ENCODE results near the gene KRT75. TPM values are rescaled to one million over a fixed set of nuclear protein-coding genes. Genes with fewer than 3 reads are reported as not detected.
A peak's percentile ranks its signal among the peaks of the same experiment; 100 is the strongest.

KRT75 gene
- total RNA-seq, 1 experiment from 2014 or later: not detected

DNA sequence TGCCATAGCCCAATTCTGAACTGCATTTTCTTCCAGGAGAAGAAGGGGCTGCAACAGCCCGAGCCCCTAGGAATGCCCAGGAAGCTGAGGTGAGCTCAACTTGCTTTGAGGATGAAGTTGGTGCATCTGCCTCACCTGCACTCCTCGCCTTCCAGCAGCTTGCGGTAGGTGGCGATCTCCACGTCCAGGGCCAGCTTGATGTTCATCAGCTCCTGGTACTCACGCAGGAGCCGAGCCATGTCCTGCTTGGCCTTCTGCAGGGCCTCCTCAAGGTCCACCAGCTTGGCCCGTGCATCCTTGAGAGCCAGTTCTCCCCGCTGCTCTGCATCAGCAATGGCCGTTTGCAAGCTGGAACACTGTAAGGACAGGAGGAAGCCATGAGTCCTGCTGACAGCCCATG, 6.0 kb downstream of the KRT75 start:
- no TSS peak for BruUV-seq (replicated peaks)
- no peak overlapping the region for H3K27ac Mint-ChIP-seq (ENCODE audit: low read depth, unreplicated experiment)
- peaks cover 42% of the 10 kb centered on the region for H3K27me3 Mint-ChIP-seq (ENCODE audit: insufficient read depth, unreplicated experiment)
- ChIA-PET CTCF (interaction anchor here (0.5 to 2.0 kb wide), 3 partner anchors 48 to 183 kb away, joined by 3 to 13 read pairs (median 3); no protein-coding TSS in a partner anchor), POLR2A (interaction anchor here (1.3 to 1.8 kb wide), 2 partner anchors 11 to 84 kb away, joined by 3 to 4 read pairs; no protein-coding TSS in a partner anchor)
- no peaks in the 10 kb centered on the region for H3K36me3 Mint-ChIP-seq (ENCODE audit: insufficient read depth, unreplicated experiment)
- H3K4me3 Mint-ChIP-seq (ENCODE audit: unreplicated experiment): no peak overlapping the region
- intact Hi-C loops (cut with micrococcal nuclease): no loop called here
- no peaks in the 10 kb centered on the region for H3K4me1 Mint-ChIP-seq (ENCODE audit: insufficient read depth, unreplicated experiment)
- no peak for DNase-seq (ENCODE audit: unreplicated experiment)
- TF ChIP-seq, protein P1, sequence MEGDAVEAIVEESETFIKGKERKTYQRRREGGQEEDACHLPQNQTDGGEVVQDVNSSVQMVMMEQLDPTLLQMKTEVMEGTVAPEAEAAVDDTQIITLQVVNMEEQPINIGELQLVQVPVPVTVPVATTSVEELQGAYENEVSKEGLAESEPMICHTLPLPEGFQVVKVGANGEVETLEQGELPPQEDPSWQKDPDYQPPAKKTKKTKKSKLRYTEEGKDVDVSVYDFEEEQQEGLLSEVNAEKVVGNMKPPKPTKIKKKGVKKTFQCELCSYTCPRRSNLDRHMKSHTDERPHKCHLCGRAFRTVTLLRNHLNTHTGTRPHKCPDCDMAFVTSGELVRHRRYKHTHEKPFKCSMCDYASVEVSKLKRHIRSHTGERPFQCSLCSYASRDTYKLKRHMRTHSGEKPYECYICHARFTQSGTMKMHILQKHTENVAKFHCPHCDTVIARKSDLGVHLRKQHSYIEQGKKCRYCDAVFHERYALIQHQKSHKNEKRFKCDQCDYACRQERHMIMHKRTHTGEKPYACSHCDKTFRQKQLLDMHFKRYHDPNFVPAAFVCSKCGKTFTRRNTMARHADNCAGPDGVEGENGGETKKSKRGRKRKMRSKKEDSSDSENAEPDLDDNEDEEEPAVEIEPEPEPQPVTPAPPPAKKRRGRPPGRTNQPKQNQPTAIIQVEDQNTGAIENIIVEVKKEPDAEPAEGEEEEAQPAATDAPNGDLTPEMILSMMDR (IDR thresholded peaks at IDR 0.05; ENCODE audit: unreplicated experiment): no peak
- H3K9me3 Mint-ChIP-seq (ENCODE audit: unreplicated experiment): no peaks in the 10 kb centered on the region

- peaks cover 32% of the 10 kb centered on the region for H3K27me3 Mint-ChIP-seq (ENCODE audit: insufficient read depth, unreplicated experiment)
- POLR2A ChIA-PET: interaction anchor here (1.1 to 1.3 kb wide), 3 partner anchors 8 to 93 kb away, joined by 3 to 4 read pairs (median 3); partner anchors contain the start of gene KRT5
- TF ChIP-seq, protein P1 (IDR thresholded peaks at IDR 0.05; ENCODE audit: unreplicated experiment): no peak
- H3K36me3 Mint-ChIP-seq (ENCODE audit: insufficient read depth, unreplicated experiment): no peaks in the 10 kb centered on the region
- H3K9me3 Mint-ChIP-seq (ENCODE audit: unreplicated experiment): no peaks in the 10 kb centered on the region
- DNase-seq (ENCODE audit: unreplicated experiment): peak; percentile 35
- no peak overlapping the region for H3K4me3 Mint-ChIP-seq (ENCODE audit: unreplicated experiment)
- H3K27ac Mint-ChIP-seq (ENCODE audit: low read depth, unreplicated experiment): no peak overlapping the region
- BruUV-seq (replicated peaks): no TSS peak
- H3K4me1 Mint-ChIP-seq (ENCODE audit: insufficient read depth, unreplicated experiment): no peaks in the 10 kb centered on the region
- CTCF ChIA-PET: interaction anchor here (0.7 to 2.0 kb wide), 4 partner anchors 8 to 269 kb away, joined by 3 to 13 read pairs (median 3); no protein-coding TSS in a partner anchor
- intact Hi-C loops (cut with micrococcal nuclease): no loop called here
These were observed 7.1 kb downstream of the KRT75 start for GRCh38 chr12:52427083-52427482.

DNA sequence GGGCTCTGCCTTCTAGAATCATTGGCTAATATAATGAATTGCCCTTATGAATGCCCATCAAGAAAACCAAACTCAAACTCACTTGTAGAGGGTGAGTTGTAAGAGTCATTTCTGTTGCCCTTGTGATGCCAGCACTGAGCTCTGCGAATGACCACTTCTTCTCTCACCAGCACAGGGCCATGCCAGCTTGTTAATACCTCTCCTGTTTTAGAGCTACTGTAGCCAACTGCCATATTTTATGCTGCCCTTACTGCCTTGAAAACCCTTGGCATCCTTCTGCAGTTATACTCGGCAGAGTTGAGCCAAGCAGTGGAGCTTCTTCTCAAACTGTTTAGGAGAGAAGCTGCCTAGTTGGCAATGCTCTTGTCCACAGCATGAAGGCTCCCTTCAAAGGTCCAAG, 8.1 kb downstream of the KRT75 start:
- intact Hi-C loops (cut with micrococcal nuclease): no loop called here
- Mint-ChIP-seq H3K9me3 (ENCODE audit: unreplicated experiment) (no peaks in the 10 kb centered on the region), H3K4me3 (ENCODE audit: unreplicated experiment) (no peak overlapping the region), H3K36me3 (ENCODE audit: insufficient read depth, unreplicated experiment) (no peaks in the 10 kb centered on the region), H3K27ac (ENCODE audit: low read depth, unreplicated experiment) (no peak overlapping the region), H3K4me1 (ENCODE audit: insufficient read depth, unreplicated experiment) (no peaks in the 10 kb centered on the region), H3K27me3 (ENCODE audit: insufficient read depth, unreplicated experiment) (peaks cover 23% of the 10 kb centered on the region)
- BruUV-seq (replicated peaks): no TSS peak
- TF ChIP-seq, protein P1 (IDR thresholded peaks at IDR 0.05; ENCODE audit: unreplicated experiment): no peak
- no peak for DNase-seq (ENCODE audit: unreplicated experiment)
- CTCF ChIA-PET: interaction anchor here (1.0 to 1.1 kb wide), 2 partner anchors 14 to 54 kb away, joined by 3 read pairs; no protein-coding TSS in a partner anchor
- POLR2A ChIA-PET: no interaction called here

DNA sequence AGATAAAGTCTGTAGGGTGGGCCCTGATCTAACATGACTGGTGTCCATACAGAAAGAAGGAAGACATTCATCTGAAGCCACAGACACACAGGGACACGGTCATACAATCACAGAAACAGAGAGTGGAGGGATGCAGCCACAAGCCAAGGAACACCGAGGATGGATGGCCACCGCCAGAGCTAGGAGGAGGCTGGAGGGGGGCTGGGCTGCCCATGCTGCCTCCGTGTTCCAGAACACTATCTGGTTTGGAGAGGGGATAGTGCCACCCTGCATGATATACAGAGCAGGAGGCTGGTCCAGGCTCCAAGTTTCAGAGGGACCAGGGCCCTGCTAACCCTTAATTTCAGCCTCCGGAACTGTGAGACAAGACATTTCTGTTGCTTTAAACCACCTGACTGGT, 8.7 kb downstream of the KRT75 start:
- Mint-ChIP-seq H3K27ac (ENCODE audit: low read depth, unreplicated experiment) (no peak overlapping the region), H3K9me3 (ENCODE audit: unreplicated experiment) (no peaks in the 10 kb centered on the region), H3K4me3 (ENCODE audit: unreplicated experiment) (no peak overlapping the region), H3K4me1 (ENCODE audit: insufficient read depth, unreplicated experiment) (no peaks in the 10 kb centered on the region), H3K36me3 (ENCODE audit: insufficient read depth, unreplicated experiment) (no peaks in the 10 kb centered on the region), H3K27me3 (ENCODE audit: insufficient read depth, unreplicated experiment) (peaks cover 17% of the 10 kb centered on the region)
- POLR2A ChIA-PET: no interaction called here
- DNase-seq (ENCODE audit: unreplicated experiment): no peak
- intact Hi-C loops (cut with micrococcal nuclease): no loop called here
- TF ChIP-seq, protein P1 (IDR thresholded peaks at IDR 0.05; ENCODE audit: unreplicated experiment): no peak
- no TSS peak for BruUV-seq (replicated peaks)
- CTCF ChIA-PET: interaction anchor here (0.6 to 1.1 kb wide), 3 partner anchors 14 to 54 kb away, joined by 3 read pairs; no protein-coding TSS in a partner anchor

Measured in MCF 10A (cell line).